Cardiac muscle cell (in vitro differentiated cells and primary cell): ENCODE data around the gene CLEC4M. TPM values are rescaled to one million over a fixed set of nuclear protein-coding genes. Genes with fewer than 3 reads are reported as not detected.

ENCODE experiments used
- DNase-seq, 2 donors: peaks; one replicate each; pipeline versions ENCODE4 v3.0.0 to v3.0.0-alpha.2; 2010 to 2017; ENCODE audit warnings: low read depth in 1 of 2, low spot score in 1 of 2
- H3K27ac ChIP-seq: fragments of 200-600 bp; sonication (generic); 2 replicates; pipeline ENCODE4 v1.5.1; 2016
- H3K27me3 ChIP-seq: fragments of 200-600 bp; sonication (generic); 2 replicates; pipeline ENCODE4 v1.6.0; 2016; ENCODE audit warnings: control low read depth
- H3K36me3 ChIP-seq: fragments of 200-600 bp; sonication (generic); 2 replicates; pipeline ENCODE4 v1.5.1; 2016; ENCODE audit warnings: control low read depth
- H3K4me1 ChIP-seq: fragments of 200-600 bp; sonication (generic); 2 replicates; pipeline ENCODE4 v1.8.1; 2017; ENCODE audit warnings: low read depth, mild to moderate bottlenecking, mixed run types
- H3K4me3 ChIP-seq: fragments of 200-600 bp; sonication (generic); 2 replicates; pipeline ENCODE4 v1.5.1; 2016; ENCODE audit warnings: mild to moderate bottlenecking
- H3K9me3 ChIP-seq: fragments of 200-600 bp; sonication (generic); 2 replicates; pipeline ENCODE4 v1.5.1; 2017; ENCODE audit warnings: low read depth, mild to moderate bottlenecking, control low read depth
- polyA plus RNA-seq: library from polyadenylated mRNA; unstranded; fragments of >200 nt; fragmentation: Nextera tagmentation; extraction: Ambion mirVana; gene quantifications from 2 replicates; pipeline ENCODE4 v1.2.1, GENCODE V29; 2016
- total RNA-seq: library from RNA; depleted of rRNA; stranded (reverse); fragments of >200 nt; gene quantifications from 2 replicates; pipeline ENCODE4 v1.2.3, GENCODE V29; 2016
- TF ChIP-seq, protein P1 (sequence below): IDR thresholded peaks from 2 replicates; pipeline ENCODE4 v1.5.1; 2012; ENCODE audit warnings: low read depth, mild to moderate bottlenecking, low read length

CLEC4M gene
- total and polyA plus RNA-seq, 2 experiments from 2014 or later = 0.48 to 0.54 TPM

DNA sequence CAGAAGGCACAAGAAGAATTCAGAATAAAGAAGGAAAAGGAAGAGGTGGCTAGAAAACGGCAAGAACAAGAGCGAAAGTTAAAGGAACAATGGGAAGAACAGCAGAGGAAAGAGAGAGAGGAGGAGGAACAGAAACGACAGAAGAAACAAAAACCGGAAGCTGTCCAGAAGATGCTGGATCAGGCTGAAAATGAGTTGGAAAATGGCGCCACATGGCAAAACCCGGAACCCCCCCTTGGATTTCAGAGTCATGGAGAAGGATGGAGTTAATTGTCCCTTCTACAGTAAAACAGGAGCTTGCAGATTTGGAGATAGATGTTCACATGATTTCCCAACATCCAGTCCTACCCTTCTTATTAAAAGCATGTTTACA is 22.4 kb upstream of the CLEC4M start:
- TF ChIP-seq, protein P1, sequence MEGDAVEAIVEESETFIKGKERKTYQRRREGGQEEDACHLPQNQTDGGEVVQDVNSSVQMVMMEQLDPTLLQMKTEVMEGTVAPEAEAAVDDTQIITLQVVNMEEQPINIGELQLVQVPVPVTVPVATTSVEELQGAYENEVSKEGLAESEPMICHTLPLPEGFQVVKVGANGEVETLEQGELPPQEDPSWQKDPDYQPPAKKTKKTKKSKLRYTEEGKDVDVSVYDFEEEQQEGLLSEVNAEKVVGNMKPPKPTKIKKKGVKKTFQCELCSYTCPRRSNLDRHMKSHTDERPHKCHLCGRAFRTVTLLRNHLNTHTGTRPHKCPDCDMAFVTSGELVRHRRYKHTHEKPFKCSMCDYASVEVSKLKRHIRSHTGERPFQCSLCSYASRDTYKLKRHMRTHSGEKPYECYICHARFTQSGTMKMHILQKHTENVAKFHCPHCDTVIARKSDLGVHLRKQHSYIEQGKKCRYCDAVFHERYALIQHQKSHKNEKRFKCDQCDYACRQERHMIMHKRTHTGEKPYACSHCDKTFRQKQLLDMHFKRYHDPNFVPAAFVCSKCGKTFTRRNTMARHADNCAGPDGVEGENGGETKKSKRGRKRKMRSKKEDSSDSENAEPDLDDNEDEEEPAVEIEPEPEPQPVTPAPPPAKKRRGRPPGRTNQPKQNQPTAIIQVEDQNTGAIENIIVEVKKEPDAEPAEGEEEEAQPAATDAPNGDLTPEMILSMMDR = no peak
- Histone ChIP-seq H3K4me3 (no peak overlapping the region), H3K27me3 (peaks cover 8% of the 10 kb centered on the region), H3K9me3 (no peaks in the 10 kb centered on the region), H3K4me1 (no peaks in the 10 kb centered on the region), H3K27ac (no peak overlapping the region), H3K36me3 (no peaks in the 10 kb centered on the region)
- no peak for DNase-seq

DNA sequence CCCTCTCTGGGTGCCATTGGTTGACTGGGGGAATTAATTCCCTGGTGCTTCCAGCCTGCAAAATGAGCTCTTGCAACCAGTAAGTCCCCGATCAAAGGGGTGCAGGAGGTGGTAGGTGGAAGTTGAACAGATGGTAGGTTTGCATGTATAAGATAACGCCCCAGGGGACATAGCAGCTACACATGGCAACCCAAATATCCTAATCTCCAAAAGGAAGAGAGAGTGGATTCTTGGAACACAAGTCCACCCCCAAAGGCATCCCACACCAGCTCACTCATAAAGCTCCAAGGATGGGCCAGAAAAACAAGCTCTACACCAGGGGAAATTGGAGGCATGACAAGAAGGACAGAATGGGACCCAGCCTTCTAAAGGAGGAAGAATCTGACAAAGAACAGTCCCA is 20.5 kb upstream of the CLEC4M start:
- Histone ChIP-seq H3K4me3 (no peak overlapping the region), H3K27me3 (no peaks in the 10 kb centered on the region), H3K27ac (no peak overlapping the region), H3K9me3 (no peaks in the 10 kb centered on the region), H3K36me3 (no peaks in the 10 kb centered on the region), H3K4me1 (no peaks in the 10 kb centered on the region)
- no peak for DNase-seq
- TF ChIP-seq, protein P1 = no peak

DNA sequence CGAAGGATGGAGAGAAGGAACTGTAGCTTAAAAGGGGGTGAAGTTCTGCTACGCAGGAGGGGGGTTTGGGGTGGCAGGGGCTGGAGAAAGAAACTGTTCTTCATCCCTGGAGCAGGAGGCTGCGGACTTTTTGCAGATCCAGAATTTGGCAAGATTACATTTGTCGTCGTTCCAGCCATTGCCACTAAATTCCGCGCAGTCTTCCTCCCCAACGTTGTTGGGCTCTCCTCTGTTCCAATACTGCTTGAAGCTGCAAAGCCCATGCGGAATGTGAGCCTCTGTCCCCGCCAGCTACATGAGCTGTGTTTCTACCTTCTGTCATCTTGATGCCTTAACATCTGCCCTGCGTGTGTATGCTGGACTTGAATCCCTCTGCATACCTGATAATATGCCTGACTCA is 20.1 kb upstream of the CLEC4M start:
- TF ChIP-seq, protein P1 = no peak
- no peak overlapping the region for H3K27ac ChIP-seq
- no peaks in the 10 kb centered on the region for H3K4me1 ChIP-seq
- H3K36me3 ChIP-seq = no peaks in the 10 kb centered on the region
- H3K4me3 ChIP-seq = no peak overlapping the region
- no peaks in the 10 kb centered on the region for H3K27me3 ChIP-seq
- DNase-seq = no peak
- H3K9me3 ChIP-seq = no peaks in the 10 kb centered on the region

DNA sequence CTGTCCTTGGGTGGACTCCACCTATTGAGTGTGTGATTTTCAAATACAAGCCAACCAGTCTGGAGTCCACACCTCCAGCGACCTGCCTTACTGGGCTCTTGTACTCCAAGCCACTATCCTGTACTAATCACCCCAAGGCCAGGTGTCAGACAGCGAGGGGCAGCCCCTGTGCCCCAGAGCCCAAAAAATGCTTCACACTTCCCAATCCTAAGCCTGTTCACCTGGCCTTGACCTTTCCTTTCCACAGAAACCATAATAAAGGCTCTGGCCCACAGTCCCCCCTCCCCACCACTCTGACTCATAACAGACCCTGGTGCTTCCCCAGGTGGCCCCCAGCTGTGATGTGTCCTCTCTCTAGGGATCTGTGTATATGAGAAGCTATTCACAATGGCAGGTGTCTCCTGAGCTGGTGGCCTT is 19.6 kb upstream of the CLEC4M start:
- Histone ChIP-seq H3K27ac (no peak overlapping the region), H3K4me1 (no peaks in the 10 kb centered on the region), H3K27me3 (no peaks in the 10 kb centered on the region), H3K4me3 (no peak overlapping the region), H3K9me3 (no peaks in the 10 kb centered on the region), H3K36me3 (no peaks in the 10 kb centered on the region)
- TF ChIP-seq, protein P1 = no peak
- DNase-seq = no peak

DNA sequence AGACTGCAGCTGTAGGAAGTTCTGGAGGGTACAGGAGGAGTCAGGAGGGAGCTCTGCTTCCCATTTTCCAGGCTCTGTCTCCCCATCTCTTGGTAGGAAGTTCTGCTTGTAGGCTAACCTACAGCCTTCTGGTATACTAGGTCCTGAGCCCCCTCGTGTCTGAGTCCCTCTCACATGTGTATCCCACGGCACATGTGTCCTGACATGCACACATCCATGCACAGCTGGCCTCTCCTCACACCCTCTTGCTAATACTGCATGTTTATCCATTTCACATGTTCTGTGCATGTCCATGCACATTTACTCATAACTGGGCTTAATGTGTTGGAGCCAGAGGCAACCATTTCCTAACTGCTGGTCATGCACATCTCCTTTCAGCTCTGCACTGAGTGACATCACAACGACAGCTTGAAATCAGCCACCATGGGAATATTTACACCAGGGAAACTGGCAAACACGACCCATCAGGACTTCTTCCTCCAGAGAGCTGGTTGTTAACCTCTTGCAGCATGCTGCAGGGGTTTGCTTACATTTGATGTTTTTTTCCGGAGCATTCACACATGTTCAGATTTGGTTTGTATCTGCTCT is 18.8 kb upstream of the CLEC4M start:
- no peak overlapping the region for H3K4me3 ChIP-seq
- TF ChIP-seq, protein P1 = no peak
- no peaks in the 10 kb centered on the region for H3K4me1 ChIP-seq
- H3K36me3 ChIP-seq = no peaks in the 10 kb centered on the region
- no peaks in the 10 kb centered on the region for H3K9me3 ChIP-seq
- H3K27ac ChIP-seq = no peak overlapping the region
- H3K27me3 ChIP-seq = no peaks in the 10 kb centered on the region
- no peak for DNase-seq
